Natural killer cell treated with Interleukin-12 subunit alpha and Interleukin-12 subunit beta and Interleukin-15 and Interleukin-18, amount 100 ng/mL, for 72 hours (primary cell): ENCODE measurements around the gene IPPK. TPM values are rescaled to one million over a fixed set of nuclear protein-coding genes. Genes with fewer than 3 reads are reported as not detected.

ENCODE experiments used
- ATAC-seq, 2 donors: fragments of 150-1000 bp; cut with Tn5 transposase in 1 of 2; sonication (Bioruptor Pico), chemical (Tn5 transposase) in 1 of 2; 2 replicates each; pipeline ENCODE4 v1.10.0; 2021
- DNase-seq: peaks from one replicate; pipeline ENCODE4 v3.0.0; 2022; ENCODE audit warnings: low spot score
- H3K27ac Mint-ChIP-seq, 2 donors: 1 replicate in 1 of 2; 2 replicates in 1 of 2; pipeline ENCODE4 v1.8.0; 2022; ENCODE audit warnings: mixed read lengths in 2 of 2, mild to moderate bottlenecking in 1 of 2, moderate library complexity in 1 of 2
- H3K27me3 Mint-ChIP-seq, 2 donors: 1 replicate in 1 of 2; 2 replicates in 1 of 2; pipeline ENCODE4 v1.8.0; 2022; ENCODE audit warnings: mixed read lengths in 2 of 2
- H3K36me3 Mint-ChIP-seq: one replicate; pipeline ENCODE4 v1.8.0; 2022; ENCODE audit warnings: mixed read lengths
- H3K4me1 Mint-ChIP-seq, 2 donors: 1 replicate in 1 of 2; 2 replicates in 1 of 2; pipeline ENCODE4 v1.8.0; 2022; ENCODE audit warnings: low read depth in 2 of 2, mixed read lengths in 2 of 2, mild to moderate bottlenecking in 1 of 2
- H3K4me3 Mint-ChIP-seq: one replicate; pipeline ENCODE4 v1.8.0; 2022; ENCODE audit warnings: mixed read lengths
- H3K9me3 Mint-ChIP-seq: 2 replicates; pipeline ENCODE4 v1.8.0; 2022; ENCODE audit warnings: mixed read lengths
- total RNA-seq, 2 donors: library from RNA; stranded (reverse); gene quantifications; one replicate each; pipeline ENCODE4 v1.2.3, GENCODE V29; 2022

Gene IPPK
- total RNA-seq, 2 donors from 2014 or later: 11.8 to 21.9 TPM

- no peak for ATAC-seq
- DNase-seq: no peak
- Mint-ChIP-seq H3K9me3 (no peaks in the 10 kb centered on the region), H3K4me3 (no peak overlapping the region), H3K4me1 (peaks cover 8 to 10% of the 10 kb centered on the region in 2 donors), H3K36me3 (no peaks in the 10 kb centered on the region), H3K27me3 (no peaks in the 10 kb centered on the region), H3K27ac (no peak overlapping the region)
Measured at GRCh38 chr9:92658176-92658575, 11.8 kb downstream of the IPPK start.

GRCh38 chr9:92657296-92658094 is 12.4 kb downstream of the IPPK start:
- Mint-ChIP-seq H3K27ac (no peak overlapping the region), H3K4me1 (peaks cover 6 to 10% of the 10 kb centered on the region in 2 donors), H3K27me3 (no peaks in the 10 kb centered on the region), H3K36me3 (no peaks in the 10 kb centered on the region), H3K4me3 (no peak overlapping the region), H3K9me3 (no peaks in the 10 kb centered on the region)
- no peak for ATAC-seq
- peak; percentile 42 for DNase-seq

GRCh38 chr9:92656537-92656925 is 13.4 kb downstream of the IPPK start:
- DNase-seq (peak; percentile 13), ATAC-seq (no peak)
- Mint-ChIP-seq H3K36me3 (no peaks in the 10 kb centered on the region), H3K27ac (no peak overlapping the region), H3K27me3 (no peaks in the 10 kb centered on the region), H3K4me1 (peaks cover 2 to 6% of the 10 kb centered on the region in 2 donors), H3K9me3 (no peaks in the 10 kb centered on the region), H3K4me3 (no peak overlapping the region)

DNA sequence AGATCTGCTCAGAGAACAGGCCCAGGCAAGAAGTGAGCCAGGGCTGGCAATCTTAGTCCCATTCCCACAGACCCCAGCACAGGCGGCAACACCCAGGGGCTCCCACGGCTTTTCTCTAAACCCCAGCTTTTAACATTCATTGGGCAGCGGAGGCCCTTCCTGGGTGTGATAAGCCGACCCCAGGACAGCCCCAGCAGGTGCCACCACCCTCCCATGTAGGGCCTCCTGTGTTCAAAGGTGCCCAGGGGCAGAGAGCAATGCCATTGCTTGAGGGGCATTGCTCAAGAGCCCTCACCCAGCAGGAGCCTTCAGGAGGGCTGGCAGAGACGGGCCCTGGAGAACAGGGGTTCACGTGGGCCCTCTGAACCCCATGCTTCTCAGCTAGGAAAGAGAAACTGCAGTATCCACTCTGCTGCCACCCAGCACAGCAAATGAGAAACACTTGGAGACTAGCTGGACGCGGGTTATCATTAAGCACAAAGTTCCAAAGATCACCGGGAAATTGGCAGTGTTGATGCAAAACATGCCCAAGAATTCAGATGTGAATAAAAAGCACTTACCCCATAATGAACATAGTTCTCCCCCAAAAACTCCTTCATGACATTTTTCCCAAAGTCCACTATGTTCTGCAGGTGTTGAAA is 13.9 kb downstream of the IPPK start:
- Mint-ChIP-seq H3K36me3 (no peaks in the 10 kb centered on the region), H3K27ac (no peak overlapping the region), H3K4me3 (no peak overlapping the region), H3K4me1 (peaks cover 0 to 5% of the 10 kb centered on the region in 2 donors), H3K27me3 (no peaks in the 10 kb centered on the region), H3K9me3 (no peaks in the 10 kb centered on the region)
- DNase-seq: peak; percentile 32
- peak in 1 of 2 donors; percentile 3 for ATAC-seq

GRCh38 chr9:92655366-92655765 is 14.6 kb downstream of the IPPK start:
- Mint-ChIP-seq H3K27ac (no peak overlapping the region), H3K4me1 (peaks cover 0 to 5% of the 10 kb centered on the region in 2 donors), H3K27me3 (no peaks in the 10 kb centered on the region), H3K4me3 (no peak overlapping the region), H3K9me3 (no peaks in the 10 kb centered on the region), H3K36me3 (no peaks in the 10 kb centered on the region)
- peak; percentile 5 for DNase-seq
- no peak for ATAC-seq

DNA sequence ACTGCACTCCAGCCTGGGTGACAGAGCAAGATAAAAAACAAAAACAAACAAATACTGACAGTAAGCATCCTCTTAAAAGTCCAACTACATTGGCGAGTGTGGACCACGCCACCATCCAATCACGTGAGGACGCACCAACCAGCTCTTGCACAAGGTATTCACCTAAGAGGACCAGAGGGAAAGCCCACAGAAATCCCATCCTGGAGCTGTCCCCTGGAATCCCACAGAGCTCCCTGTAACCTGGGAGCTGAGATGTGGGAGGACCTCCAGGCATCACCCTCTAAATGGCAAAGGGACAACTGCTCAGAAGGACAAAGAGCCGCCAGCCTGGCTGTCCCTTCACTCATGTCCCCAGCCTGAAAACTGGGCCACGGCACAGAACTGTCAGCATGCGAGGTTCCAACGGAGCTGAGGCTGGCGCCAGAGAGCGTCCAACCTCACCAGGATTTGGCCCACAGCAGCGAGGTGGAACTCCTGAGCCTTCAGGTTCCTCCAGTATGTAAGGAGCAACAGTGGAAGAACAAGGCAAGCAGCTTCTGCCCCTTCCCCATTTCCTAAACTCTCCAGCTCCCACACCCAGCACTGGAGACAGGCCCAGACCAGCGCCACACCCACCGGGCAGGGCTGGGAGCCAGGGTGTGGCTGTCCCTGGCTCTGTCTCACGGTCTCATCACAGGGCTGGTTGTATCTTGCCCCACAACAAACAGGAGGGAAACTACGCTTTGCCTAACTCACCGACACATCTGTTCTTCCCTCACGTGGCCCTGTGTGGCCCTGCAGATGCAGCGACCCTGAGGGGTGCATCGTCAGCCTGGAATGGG is 15.2 kb downstream of the IPPK start:
- Mint-ChIP-seq H3K9me3 (no peaks in the 10 kb centered on the region), H3K27ac (no peak overlapping the region), H3K4me3 (no peak overlapping the region), H3K4me1 (peaks cover 0 to 2% of the 10 kb centered on the region in 2 donors), H3K36me3 (no peaks in the 10 kb centered on the region), H3K27me3 (no peaks in the 10 kb centered on the region)
- DNase-seq (peak; percentile 26), ATAC-seq (no peak)

- Mint-ChIP-seq H3K4me1 (peaks cover 0 to 2% of the 10 kb centered on the region in 2 donors), H3K27ac (no peak overlapping the region), H3K36me3 (peaks cover 7% of the 10 kb centered on the region), H3K4me3 (no peak overlapping the region), H3K27me3 (no peaks in the 10 kb centered on the region), H3K9me3 (no peaks in the 10 kb centered on the region)
- DNase-seq (no peak), ATAC-seq (no peak)
Measured at GRCh38 chr9:92652461-92652860, 17.5 kb downstream of the IPPK start.

DNA sequence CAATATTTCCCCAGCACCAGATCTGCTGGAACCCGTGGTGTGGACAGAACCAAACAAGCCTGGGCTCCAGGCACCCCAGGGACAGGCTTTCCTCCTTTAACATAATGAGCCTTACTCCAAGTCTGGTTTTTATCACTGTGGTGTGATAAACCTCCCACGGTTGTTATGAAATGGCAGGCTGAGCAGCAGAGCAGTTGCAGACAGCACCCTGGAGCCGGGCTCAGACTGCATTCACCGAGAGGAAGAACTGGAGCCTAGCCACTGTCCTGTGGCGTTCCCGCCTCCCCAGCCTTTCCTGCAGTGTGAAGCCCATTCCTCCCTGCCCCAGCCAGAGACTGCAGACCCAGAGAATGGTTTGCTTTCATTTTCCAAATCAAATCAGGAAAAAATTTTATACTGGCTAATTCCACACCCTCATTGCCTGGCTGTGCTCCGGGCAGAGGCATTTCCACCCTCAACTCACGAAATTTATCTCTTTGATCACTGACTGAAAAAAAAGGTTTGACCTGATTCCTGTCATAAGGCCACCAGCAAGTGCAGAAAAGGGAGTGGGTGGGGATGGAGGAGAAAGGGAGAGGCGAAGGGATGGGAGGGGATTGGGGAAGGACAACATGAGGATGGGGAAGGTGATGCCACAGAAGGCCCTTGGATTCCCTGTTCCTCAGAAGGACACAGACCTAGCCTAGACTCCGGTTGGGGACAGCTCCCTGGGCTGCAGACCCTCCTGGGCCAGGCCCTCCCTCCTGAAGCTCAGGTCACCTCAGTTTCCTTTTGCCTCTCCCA is 18.9 kb downstream of the IPPK start:
- peaks cover 5 to 12% of the 10 kb centered on the region in 2 donors for H3K4me1 Mint-ChIP-seq
- no peaks in the 10 kb centered on the region for H3K27me3 Mint-ChIP-seq
- DNase-seq (no peak), ATAC-seq (no peak)
- peaks cover 22% of the 10 kb centered on the region for H3K36me3 Mint-ChIP-seq
- H3K9me3 Mint-ChIP-seq: no peaks in the 10 kb centered on the region
- no peak overlapping the region for H3K4me3 Mint-ChIP-seq
- no peak overlapping the region for H3K27ac Mint-ChIP-seq

GRCh38 chr9:92650296-92650695 is 19.6 kb downstream of the IPPK start:
- H3K9me3 Mint-ChIP-seq: no peaks in the 10 kb centered on the region
- H3K4me1 Mint-ChIP-seq: peaks cover 5 to 13% of the 10 kb centered on the region in 2 donors
- H3K27me3 Mint-ChIP-seq: no peaks in the 10 kb centered on the region
- H3K4me3 Mint-ChIP-seq: no peak overlapping the region
- peak in 1 of 2 donors; percentile 27 for ATAC-seq
- peaks cover 29% of the 10 kb centered on the region for H3K36me3 Mint-ChIP-seq
- no peak overlapping the region for H3K27ac Mint-ChIP-seq
- DNase-seq: no peak

DNA sequence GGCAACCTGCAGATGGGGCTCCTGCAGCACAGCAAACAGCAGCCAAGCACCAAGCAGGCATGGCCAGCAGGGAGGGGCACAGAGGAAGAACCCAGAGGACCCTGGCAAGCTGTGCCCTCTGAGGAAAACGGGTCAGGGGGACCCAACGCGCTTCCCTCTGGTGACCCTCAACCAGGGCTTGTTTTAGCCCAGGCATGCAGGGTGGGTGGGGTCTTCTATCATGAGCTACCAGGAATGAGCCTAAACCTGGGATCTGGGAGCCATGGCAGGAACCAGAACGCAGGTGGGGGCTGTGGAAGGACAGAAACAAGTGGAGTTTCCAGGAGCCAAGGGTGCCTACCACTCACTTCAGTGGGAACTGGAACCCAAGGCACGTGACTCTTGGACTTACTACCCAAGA is 20.9 kb downstream of the IPPK start:
- no peak for ATAC-seq
- no peak for DNase-seq
- Mint-ChIP-seq H3K9me3 (no peaks in the 10 kb centered on the region), H3K4me1 (peaks cover 5 to 17% of the 10 kb centered on the region in 2 donors), H3K27me3 (no peaks in the 10 kb centered on the region), H3K27ac (no peak overlapping the region), H3K4me3 (no peak overlapping the region), H3K36me3 (peaks cover 37% of the 10 kb centered on the region)

GRCh38 chr9:92648474-92648971 is 21.4 kb downstream of the IPPK start:
- Mint-ChIP-seq H3K27ac (no peak overlapping the region), H3K9me3 (no peaks in the 10 kb centered on the region), H3K27me3 (no peaks in the 10 kb centered on the region), H3K4me3 (no peak overlapping the region), H3K4me1 (peaks cover 5 to 17% of the 10 kb centered on the region in 2 donors), H3K36me3 (peaks cover 37% of the 10 kb centered on the region)
- DNase-seq: no peak
- ATAC-seq: peak in 1 of 2 donors; percentile 20

DNA sequence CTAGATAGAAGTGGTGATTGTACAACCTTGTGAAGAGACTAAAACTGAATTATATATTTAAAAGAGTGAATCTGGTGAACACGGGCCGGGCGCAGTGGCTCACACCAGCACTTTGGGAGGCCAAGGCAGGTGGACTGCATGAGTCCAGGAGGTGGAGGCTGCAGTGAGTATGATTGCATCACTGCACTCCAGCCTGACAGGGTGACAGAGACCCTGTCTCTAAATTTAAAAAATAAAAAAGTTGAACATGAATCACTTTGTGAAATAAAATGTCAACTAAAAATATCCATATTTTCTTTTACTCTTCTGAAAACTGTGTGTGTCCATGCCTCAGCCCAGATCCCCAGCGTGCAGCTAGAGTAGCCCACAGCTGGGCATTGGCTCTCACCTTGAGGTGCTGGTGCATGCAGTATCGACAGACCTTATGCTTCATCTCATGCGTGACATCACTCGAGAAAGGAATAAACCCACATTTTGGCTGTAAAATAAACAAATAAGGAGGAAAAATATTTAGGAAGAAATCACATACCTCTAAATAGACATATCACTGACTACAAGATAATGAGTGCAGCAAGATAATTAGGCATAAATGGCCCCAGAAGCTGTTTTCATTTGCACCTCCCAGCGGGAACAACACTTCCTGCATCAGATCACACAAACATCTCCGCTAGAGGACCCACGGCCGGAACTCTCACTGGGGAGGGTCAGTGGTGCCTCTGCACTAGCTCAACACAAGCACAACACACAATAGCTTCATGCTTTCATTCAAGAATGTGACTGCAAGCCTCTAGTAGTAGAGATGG is 22.1 kb downstream of the IPPK start:
- DNase-seq (no peak), ATAC-seq (no peak)
- Mint-ChIP-seq H3K27ac (no peak overlapping the region), H3K4me1 (peaks cover 5 to 15% of the 10 kb centered on the region in 2 donors), H3K9me3 (no peaks in the 10 kb centered on the region), H3K4me3 (no peak overlapping the region), H3K36me3 (peaks cover 37% of the 10 kb centered on the region), H3K27me3 (no peaks in the 10 kb centered on the region)
